A673 (cell line): ENCODE measurements around the gene TMEM144. TPM values are rescaled to one million over a fixed set of nuclear protein-coding genes. Genes with fewer than 3 reads are reported as not detected.
"Not testable (repeated sequence)": the region's sequence is repeated elsewhere in the genome, so short reads cannot be mapped to it uniquely, and the experiment has no call there.

ENCODE experiments used
- BruUV-seq: library from RNA; stranded (reverse); fragments of 400-500 nt; replicated peaks from 2 replicates; lab custom pipeline; 2021; lab: Mats Ljungman, UMichigan
- CTCF ChIA-PET: fragments of 300-600 bp; sonication (Branson Sonifier 250); formaldehyde crosslinking; loops from one replicate; lab custom pipeline; 2022; ENCODE audit warnings: antibody characterized with exemption; lab: Charles Lee
- POLR2A ChIA-PET: fragments of 300-600 bp; sonication (Branson Sonifier 250); formaldehyde crosslinking; loops from one replicate; lab custom pipeline; 2022; ENCODE audit warnings: antibody characterized with exemption; ENCODE audit not compliant: low non-redundant PET; lab: Charles Lee
- DNase-seq: peaks from one replicate; pipeline ENCODE4 v3.0.0-alpha.2; 2015; ENCODE audit warnings: low spot score
- H3K27ac ChIP-seq: fragments of 200-600 bp; sonication (generic); 2 replicates; pipeline ENCODE4 v1.5.1; 2016; ENCODE audit warnings: mixed run types, low read depth, mild to moderate bottlenecking, mixed read lengths, antibody characterized with exemption, low read length; ENCODE audit not compliant: poor library complexity, severe bottlenecking
- H3K27me3 ChIP-seq: fragments of 200-600 bp; sonication (generic); replicated peaks from 2 replicates; pipeline ENCODE4 v1.6.1; 2017; ENCODE audit warnings: mixed run types, low read depth, mild to moderate bottlenecking, mixed read lengths, antibody characterized with exemption, low read length; ENCODE audit not compliant: insufficient read depth, poor library complexity
- H3K36me3 ChIP-seq: fragments of 200-600 bp; sonication (generic); 2 replicates; pipeline ENCODE4 v1.6.1; 2016; ENCODE audit warnings: mixed run types, mild to moderate bottlenecking, mixed read lengths, antibody characterized with exemption, low read length; ENCODE audit not compliant: insufficient read depth, poor library complexity, severe bottlenecking
- H3K4me1 ChIP-seq: fragments of 200-600 bp; sonication (generic); 2 replicates; pipeline ENCODE4 v1.6.1; 2017; ENCODE audit warnings: mixed run types, mild to moderate bottlenecking, mixed read lengths, antibody characterized with exemption, low read length; ENCODE audit not compliant: insufficient read depth, poor library complexity, severe bottlenecking
- H3K4me3 ChIP-seq: fragments of 200-600 bp; sonication (generic); 2 replicates; pipeline ENCODE4 v1.5.1; 2016; ENCODE audit warnings: low read depth, mixed run types, mild to moderate bottlenecking, mixed read lengths, low read length; ENCODE audit not compliant: poor library complexity, severe bottlenecking
- H3K9me3 ChIP-seq: fragments of 200-600 bp; sonication (generic); 2 replicates; pipeline ENCODE4 v1.6.1; 2016; ENCODE audit warnings: mixed run types, low read depth, mild to moderate bottlenecking, mixed read lengths, antibody characterized with exemption, low read length; ENCODE audit not compliant: poor library complexity, severe bottlenecking
- CTCF ChIP-seq: fragments of 300-800, 200-600 bp; sonication (generic); conservative IDR thresholded peaks from 2 replicates; pipeline ENCODE4 v1.5.1; 2017; ENCODE audit warnings: low read depth, mild to moderate bottlenecking, antibody characterized with exemption, low read length, moderate library complexity, mixed read lengths
- EZH2 ChIP-seq: fragments of 200-600 bp; sonication (generic); IDR thresholded peaks from 2 replicates; pipeline ENCODE4 v1.6.1; 2017; ENCODE audit warnings: borderline replicate concordance, low read depth, mild to moderate bottlenecking, mixed read lengths, antibody characterized with exemption, low read length; ENCODE audit not compliant: poor library complexity, severe bottlenecking
- intact Hi-C: fragments of 100-400 bp; cut with micrococcal nuclease; formaldehyde crosslinking; loops from one replicate; pipeline ENCODE4 v1.10.0; 2022; ENCODE audit not compliant: unreplicated experiment
- total RNA-seq: library from RNA; stranded (reverse); gene quantifications from 2 replicates; pipeline ENCODE4 v1.2.3, GENCODE V29; 2021

The TMEM144 gene
- total RNA-seq, 1 experiment from 2014 or later, result 4.0 TPM

- Histone ChIP-seq H3K27me3 (no peaks in the 10 kb centered on the region), H3K9me3 (no peaks in the 10 kb centered on the region), H3K4me3 (no peak overlapping the region), H3K36me3 (no peaks in the 10 kb centered on the region), H3K4me1 (peaks cover 12% of the 10 kb centered on the region), H3K27ac (no peak overlapping the region)
- ChIA-PET CTCF (no interaction called here), POLR2A (no interaction called here)
- TF ChIP-seq CTCF (no peak), EZH2 (no peak)
- no TSS peak for BruUV-seq
- intact Hi-C loops, result no loop called here
- no peak for DNase-seq
These were observed 4.6 kb downstream of the TMEM144 start for GRCh38 chr4:158214856-158215255.

GRCh38 chr4:158217763-158218162 is 7.5 kb downstream of the TMEM144 start:
- intact Hi-C loops, result no loop called here
- ChIA-PET POLR2A (no interaction called here), CTCF (no interaction called here)
- no peak overlapping the region for H3K4me3 ChIP-seq
- H3K4me1 ChIP-seq, result peaks cover 5% of the 10 kb centered on the region
- DNase-seq, result no peak
- no peak overlapping the region for H3K27ac ChIP-seq
- BruUV-seq, result no TSS peak
- no peaks in the 10 kb centered on the region for H3K9me3 ChIP-seq
- H3K27me3 ChIP-seq, result no peaks in the 10 kb centered on the region
- no peaks in the 10 kb centered on the region for H3K36me3 ChIP-seq
- TF ChIP-seq CTCF (no peak), EZH2 (no peak)

GRCh38 chr4:158219623-158220022 is 9.3 kb downstream of the TMEM144 start:
- Histone ChIP-seq H3K9me3 (no peaks in the 10 kb centered on the region), H3K27me3 (no peaks in the 10 kb centered on the region), H3K27ac (no peak overlapping the region), H3K36me3 (no peaks in the 10 kb centered on the region), H3K4me1 (no peaks in the 10 kb centered on the region), H3K4me3 (no peak overlapping the region)
- TF ChIP-seq EZH2 (no peak), CTCF (no peak)
- POLR2A ChIA-PET, result no interaction called here
- BruUV-seq, result no TSS peak
- DNase-seq, result no peak
- intact Hi-C loops, result no loop called here
- CTCF ChIA-PET, result no interaction called here

- H3K4me1 ChIP-seq, H3K9me3 ChIP-seq, H3K27ac ChIP-seq, DNase-seq, BruUV-seq, H3K27me3 ChIP-seq, POLR2A ChIA-PET, CTCF ChIA-PET, intact Hi-C loops, H3K36me3 ChIP-seq, H3K4me3 ChIP-seq: not testable (repeated sequence)
These were observed 14.0 kb downstream of the TMEM144 start for GRCh38 chr4:158224318-158224717.

- CTCF ChIA-PET, BruUV-seq, H3K27ac ChIP-seq, H3K27me3 ChIP-seq, H3K4me3 ChIP-seq, H3K9me3 ChIP-seq, H3K36me3 ChIP-seq, POLR2A ChIA-PET, DNase-seq, H3K4me1 ChIP-seq, intact Hi-C loops: not testable (repeated sequence)
These were observed 14.7 kb downstream of the TMEM144 start for GRCh38 chr4:158224999-158225398.
